Psoas muscle (tissue), 8 donors: ENCODE results near the gene PLSCR4. TPM values are rescaled to one million over a fixed set of nuclear protein-coding genes. Genes with fewer than 3 reads are reported as not detected.

Source experiments
- ATAC-seq, 4 donors: fragments of 200-7000 bp; cut with Tn5 transposase; one replicate each; pipeline ENCODE4 v1.9.1; 2020; ENCODE audit warnings: moderate library complexity in 3 of 4, mild to moderate bottlenecking in 2 of 4
- DNase-seq, 2 donors: peaks; one replicate each; pipeline ENCODE4 v3.0.0-alpha.2; 2020
- H3K27ac ChIP-seq: fragments of 200-600 bp; one replicate; pipeline ENCODE4 v1.8.0; 2022
- H3K27me3 ChIP-seq, 3 donors: fragments of 200-600 bp in 1 of 3; one replicate each; pipeline versions ENCODE4 v1.6.1 to v1.8.0; 2013 to 2022; ENCODE audit warnings: low read length in 2 of 3, mild to moderate bottlenecking in 2 of 3, moderate library complexity in 1 of 3; ENCODE audit not compliant: insufficient read depth in 3 of 3
- H3K36me3 ChIP-seq, 2 donors: fragments of 200-600 bp in 1 of 2; one replicate each; pipeline versions ENCODE4 v1.6.1 to v1.8.0; 2013 to 2022; ENCODE audit warnings: low read depth in 1 of 2, mild to moderate bottlenecking in 1 of 2, moderate library complexity in 1 of 2; ENCODE audit not compliant: insufficient read depth in 1 of 2
- H3K4me1 ChIP-seq: fragments of 200-600 bp; one replicate; pipeline ENCODE4 v1.8.0; 2022
- H3K4me3 ChIP-seq: fragments of 200-600 bp; one replicate; pipeline ENCODE4 v1.8.0; 2022; ENCODE audit warnings: mild to moderate bottlenecking
- H3K9me3 ChIP-seq: fragments of 200-600 bp; one replicate; pipeline ENCODE4 v1.8.0; 2022
- WGBS, 3 donors: extraction: QIAGEN DNeasy Blood & Tissue Kit; methylation state at CpG; one replicate each; pipeline versions ENCODE4 v1.1.6 to v1.1.7; 2013; 5-methylcytosine and 5-hydroxymethylcytosine counted together
- intact Hi-C, 2 donors: fragments of 100-400 bp; cut with DNase I; formaldehyde crosslinking; loops; one replicate each; pipeline versions ENCODE4 v1.11.0 to v1.14.2; 2022
- polyA plus RNA-seq, 3 donors: library from polyadenylated mRNA; stranded (reverse); fragments of 200-250 nt; gene quantifications; one replicate each; pipeline ENCODE4 v1.2.3, GENCODE V29; 2013
- total RNA-seq, 4 donors: library from RNA; stranded (reverse); fragmentation: NEBNext Ultra II Directional in 2 of 4; extraction: Animal tissue kit (Norgen Biotek cat#: 25700) in 2 of 4; gene quantifications; one replicate each; pipeline versions ENCODE4 v1.2.1 to v1.2.4, GENCODE V29; 2021 to 2023
- TF ChIP-seq, protein P1 (sequence below): fragments of 200-600 bp; IDR thresholded peaks from one replicate; pipeline ENCODE4 v1.8.0; 2022; ENCODE audit warnings: antibody characterized with exemption
- donor health status: healthy with polysubstance abuse.
- donor health status: DM: no; HTN: no; CAD: no; lungs with moderate emphysema.
- donor health status: Bipolar disorder and iron deficiency.
- donor health status: healthy.
- donor health status: DM: yes; HTN: yes; CAD: no.
- donor health status: DM: no; HTN: no; CAD: no.
- donor health status: DM: no; HTN: no; CAD: no.
- donor health status: DM: yes; HTN: yes; CAD: no.

PLSCR4 gene
- total and polyA plus RNA-seq, 7 donors = 2.0 to 13.5 (median 3.6) TPM

DNA sequence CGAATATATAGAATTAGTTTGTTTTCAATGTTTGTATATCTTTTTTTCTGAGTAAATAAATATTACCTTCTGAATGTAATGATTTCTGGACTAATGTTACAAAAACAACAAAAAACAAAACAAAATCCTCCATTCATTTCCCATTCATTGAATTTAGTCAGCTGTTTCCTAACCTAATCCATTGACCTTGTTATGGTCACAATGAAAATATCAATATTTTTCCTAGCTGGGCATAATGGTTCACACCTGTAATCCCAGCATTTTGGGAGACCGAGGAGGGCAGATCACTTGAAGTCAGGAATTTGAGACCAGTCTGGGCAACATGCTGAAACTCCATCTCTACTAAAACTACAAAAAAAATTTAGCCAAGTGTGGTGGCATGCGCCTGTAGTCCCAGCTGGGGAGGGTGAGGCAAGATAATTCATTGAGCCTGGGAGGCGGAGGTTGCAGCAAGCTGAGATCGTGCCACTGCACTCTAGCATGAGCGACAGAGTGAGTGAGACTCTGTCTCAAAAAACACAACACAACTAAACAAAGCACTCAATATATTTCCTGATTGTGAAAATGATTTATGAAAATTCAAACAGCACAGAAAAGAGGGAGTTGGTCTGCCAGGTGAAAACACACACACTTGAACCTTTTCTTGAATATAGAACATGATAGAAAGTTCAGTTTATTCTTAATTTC lies 23.0 kb upstream of the PLSCR4 start:
- no peaks in the 10 kb centered on the region for H3K27me3 ChIP-seq
- intact Hi-C loops = no loop called here
- H3K4me3 ChIP-seq = no peak overlapping the region
- no peaks in the 10 kb centered on the region for H3K36me3 ChIP-seq
- DNase-seq (no peak), ATAC-seq (no peak)
- no peaks in the 10 kb centered on the region for H3K9me3 ChIP-seq
- 93 to 98% (median 96%) methylated on average over 6 of the region's 6 CpGs for WGBS, 3 donors
- H3K27ac ChIP-seq = no peak overlapping the region
- no peaks in the 10 kb centered on the region for H3K4me1 ChIP-seq
- TF ChIP-seq, protein P1, sequence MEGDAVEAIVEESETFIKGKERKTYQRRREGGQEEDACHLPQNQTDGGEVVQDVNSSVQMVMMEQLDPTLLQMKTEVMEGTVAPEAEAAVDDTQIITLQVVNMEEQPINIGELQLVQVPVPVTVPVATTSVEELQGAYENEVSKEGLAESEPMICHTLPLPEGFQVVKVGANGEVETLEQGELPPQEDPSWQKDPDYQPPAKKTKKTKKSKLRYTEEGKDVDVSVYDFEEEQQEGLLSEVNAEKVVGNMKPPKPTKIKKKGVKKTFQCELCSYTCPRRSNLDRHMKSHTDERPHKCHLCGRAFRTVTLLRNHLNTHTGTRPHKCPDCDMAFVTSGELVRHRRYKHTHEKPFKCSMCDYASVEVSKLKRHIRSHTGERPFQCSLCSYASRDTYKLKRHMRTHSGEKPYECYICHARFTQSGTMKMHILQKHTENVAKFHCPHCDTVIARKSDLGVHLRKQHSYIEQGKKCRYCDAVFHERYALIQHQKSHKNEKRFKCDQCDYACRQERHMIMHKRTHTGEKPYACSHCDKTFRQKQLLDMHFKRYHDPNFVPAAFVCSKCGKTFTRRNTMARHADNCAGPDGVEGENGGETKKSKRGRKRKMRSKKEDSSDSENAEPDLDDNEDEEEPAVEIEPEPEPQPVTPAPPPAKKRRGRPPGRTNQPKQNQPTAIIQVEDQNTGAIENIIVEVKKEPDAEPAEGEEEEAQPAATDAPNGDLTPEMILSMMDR = no peak

DNA sequence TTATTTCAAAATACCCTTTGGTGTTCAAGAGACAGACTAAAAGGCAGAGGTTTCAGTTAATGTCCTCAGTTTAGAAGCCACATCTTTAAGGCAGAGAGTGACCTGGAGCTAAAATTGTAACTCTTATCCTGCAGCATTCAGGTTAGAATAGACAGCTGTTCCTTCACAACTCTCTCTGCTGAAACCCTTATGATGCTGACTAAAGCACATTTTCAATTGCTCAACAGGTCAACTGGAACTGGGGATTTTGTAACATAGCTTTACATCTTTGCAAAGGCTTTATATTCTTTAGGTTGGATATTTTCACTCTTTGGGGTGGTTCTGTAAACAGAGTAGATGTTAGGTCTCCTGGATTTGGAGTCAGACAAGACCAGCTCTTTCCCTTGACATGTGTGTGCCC lies 20.3 kb upstream of the PLSCR4 start:
- TF ChIP-seq, protein P1 = no peak
- no peak for DNase-seq
- intact Hi-C loops = no loop called here
- H3K4me3 ChIP-seq = no peak overlapping the region
- no peaks in the 10 kb centered on the region for H3K27me3 ChIP-seq
- no peaks in the 10 kb centered on the region for H3K4me1 ChIP-seq
- no peaks in the 10 kb centered on the region for H3K9me3 ChIP-seq
- no peaks in the 10 kb centered on the region for H3K36me3 ChIP-seq
- ATAC-seq = no peak
- H3K27ac ChIP-seq = no peak overlapping the region

- Histone ChIP-seq H3K9me3 (no peaks in the 10 kb centered on the region), H3K27ac (no peak overlapping the region), H3K4me1 (no peaks in the 10 kb centered on the region), H3K27me3 (no peaks in the 10 kb centered on the region), H3K36me3 (no peaks in the 10 kb centered on the region), H3K4me3 (no peak overlapping the region)
- DNase-seq (no peak), ATAC-seq (no peak)
- intact Hi-C loops = no loop called here
- WGBS, 3 donors = 73 to 88% (median 85%) methylated on average over 4 of the region's 4 CpGs
- TF ChIP-seq, protein P1 = no peak
Measured at GRCh38 chr3:146269271-146269670, 18.4 kb upstream of the PLSCR4 start.

- TF ChIP-seq, protein P1 = no peak
- H3K4me1 ChIP-seq = no peaks in the 10 kb centered on the region
- no peak overlapping the region for H3K4me3 ChIP-seq
- no peaks in the 10 kb centered on the region for H3K9me3 ChIP-seq
- WGBS, 3 donors = 85 to 89% (median 86%) methylated on average over 6 of the region's 6 CpGs
- no peak for DNase-seq
- no peak for ATAC-seq
- H3K36me3 ChIP-seq = no peaks in the 10 kb centered on the region
- no peak overlapping the region for H3K27ac ChIP-seq
- intact Hi-C loops = no loop called here
- no peaks in the 10 kb centered on the region for H3K27me3 ChIP-seq
Measured at GRCh38 chr3:146268535-146269219, 17.8 kb upstream of the PLSCR4 start.
